NB4 (cell line): Measurements from ENCODE around the gene PRCP.

Experiments used
- DNase-seq: peaks from one replicate; pipeline ENCODE4 v3.0.0; 2010; ENCODE audit warnings: low read depth
- H3K4me3 ChIP-seq: one replicate; pipeline ENCODE4 v1.5.1; 2011; ENCODE audit warnings: mild to moderate bottlenecking, low read depth, low read length, moderate library complexity
- MYC ChIP-seq: IDR thresholded peaks from 2 replicates; pipeline ENCODE4 v1.6.1; 2011; ENCODE audit warnings: low read depth, low read length
- POLR2A ChIP-seq: IDR thresholded peaks from 2 replicates; pipeline ENCODE4 v1.6.1; 2011; ENCODE audit warnings: mild to moderate bottlenecking; ENCODE audit not compliant: insufficient read length; ENCODE audit errors: extremely low read depth
- TF ChIP-seq, protein P1 (sequence below): IDR thresholded peaks from 2 replicates; pipeline ENCODE4 v1.6.1; 2011; ENCODE audit warnings: low read depth, low read length
- TF ChIP-seq, protein P2 (sequence below): IDR thresholded peaks from one replicate; pipeline ENCODE4 v1.5.1; 2012; ENCODE audit warnings: low read depth, low read length

Gene PRCP

DNA sequence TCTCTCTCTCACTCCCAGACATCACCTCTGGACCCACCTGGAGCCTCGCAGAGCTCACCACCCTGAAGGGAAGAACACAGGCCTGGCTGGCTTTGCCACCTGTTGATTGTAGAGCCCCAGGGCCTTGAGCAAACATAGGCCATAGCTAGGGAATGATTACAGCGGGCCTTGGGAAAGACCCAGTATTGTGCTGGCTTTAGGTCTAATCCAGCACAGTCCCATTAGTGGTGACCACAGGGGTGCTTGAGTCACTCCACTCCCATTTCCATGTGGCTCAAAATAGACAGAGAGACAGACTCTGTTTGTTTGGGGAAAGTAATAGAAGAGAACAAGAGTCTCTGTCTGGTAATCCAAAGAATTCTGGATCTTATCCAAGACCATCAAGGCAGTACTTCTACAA lies 123.9 kb downstream of the PRCP start:
- TF ChIP-seq, protein P1, sequence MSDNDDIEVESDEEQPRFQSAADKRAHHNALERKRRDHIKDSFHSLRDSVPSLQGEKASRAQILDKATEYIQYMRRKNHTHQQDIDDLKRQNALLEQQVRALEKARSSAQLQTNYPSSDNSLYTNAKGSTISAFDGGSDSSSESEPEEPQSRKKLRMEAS = no peak
- TF ChIP-seq MYC (no peak), POLR2A (no peak)
- TF ChIP-seq, protein P2, sequence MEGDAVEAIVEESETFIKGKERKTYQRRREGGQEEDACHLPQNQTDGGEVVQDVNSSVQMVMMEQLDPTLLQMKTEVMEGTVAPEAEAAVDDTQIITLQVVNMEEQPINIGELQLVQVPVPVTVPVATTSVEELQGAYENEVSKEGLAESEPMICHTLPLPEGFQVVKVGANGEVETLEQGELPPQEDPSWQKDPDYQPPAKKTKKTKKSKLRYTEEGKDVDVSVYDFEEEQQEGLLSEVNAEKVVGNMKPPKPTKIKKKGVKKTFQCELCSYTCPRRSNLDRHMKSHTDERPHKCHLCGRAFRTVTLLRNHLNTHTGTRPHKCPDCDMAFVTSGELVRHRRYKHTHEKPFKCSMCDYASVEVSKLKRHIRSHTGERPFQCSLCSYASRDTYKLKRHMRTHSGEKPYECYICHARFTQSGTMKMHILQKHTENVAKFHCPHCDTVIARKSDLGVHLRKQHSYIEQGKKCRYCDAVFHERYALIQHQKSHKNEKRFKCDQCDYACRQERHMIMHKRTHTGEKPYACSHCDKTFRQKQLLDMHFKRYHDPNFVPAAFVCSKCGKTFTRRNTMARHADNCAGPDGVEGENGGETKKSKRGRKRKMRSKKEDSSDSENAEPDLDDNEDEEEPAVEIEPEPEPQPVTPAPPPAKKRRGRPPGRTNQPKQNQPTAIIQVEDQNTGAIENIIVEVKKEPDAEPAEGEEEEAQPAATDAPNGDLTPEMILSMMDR = no peak
- H3K4me3 ChIP-seq = no peak overlapping the region
- DNase-seq = no peak

DNA sequence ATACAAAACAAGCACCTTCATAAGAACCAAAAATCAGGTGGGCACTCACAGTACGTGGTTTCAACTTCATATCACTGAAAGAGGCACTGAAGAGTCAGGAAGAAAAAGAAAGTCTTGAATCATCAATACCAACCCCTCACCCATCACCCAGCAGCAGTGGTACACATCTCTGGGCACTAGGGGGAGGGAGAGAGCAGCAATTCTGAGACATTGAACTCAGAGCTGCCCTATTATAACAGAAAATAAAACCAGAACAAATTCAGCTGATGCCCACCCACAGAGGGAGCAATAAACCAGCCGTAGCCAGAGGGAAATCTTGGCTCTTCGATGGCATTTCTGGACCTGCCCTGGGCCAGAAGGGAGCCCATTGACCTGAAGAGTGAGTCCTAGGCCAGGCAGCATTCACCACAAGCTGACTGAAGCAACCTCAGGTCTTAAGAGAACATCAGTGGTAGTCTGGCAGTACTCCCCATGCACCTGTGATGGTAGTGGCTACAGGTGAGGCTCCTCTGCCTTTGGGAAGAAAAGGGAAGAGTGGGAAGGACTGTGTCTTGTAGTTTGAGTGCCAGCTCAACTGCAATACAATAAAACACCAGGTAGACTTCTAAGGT lies 124.4 kb downstream of the PRCP start:
- peak; percentile 63 for DNase-seq
- no peak overlapping the region for H3K4me3 ChIP-seq
- TF ChIP-seq POLR2A = no peak
- TF ChIP-seq, protein P2 = peak; percentile 94

DNA sequence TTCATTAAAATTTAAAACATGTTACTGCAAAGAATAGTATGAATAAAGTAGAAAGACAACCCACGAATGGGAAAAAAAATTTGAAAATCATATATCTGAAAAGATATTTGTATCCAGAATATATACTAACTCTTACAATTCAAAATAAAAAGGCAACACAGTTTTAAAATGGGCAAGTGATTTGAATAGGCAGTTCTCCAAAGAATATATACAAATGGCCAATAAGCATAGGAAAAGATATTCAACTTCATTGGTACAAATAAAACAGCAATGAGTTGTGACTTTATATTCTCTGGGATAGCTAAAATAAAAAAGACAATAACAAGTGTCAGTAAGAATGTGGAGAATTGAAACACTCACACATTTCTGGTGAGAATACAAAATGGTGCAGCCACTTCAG lies 125.0 kb downstream of the PRCP start:
- no peak for DNase-seq
- no peak overlapping the region for H3K4me3 ChIP-seq

More for the DNA sequence above, 125.0 kb downstream of the PRCP start:
- TF ChIP-seq, protein P1 = no peak
- no peak for TF ChIP-seq POLR2A
- TF ChIP-seq, protein P2 = no peak
- no peak for TF ChIP-seq MYC
